ENCODE data around the gene UVRAG.

DNA sequence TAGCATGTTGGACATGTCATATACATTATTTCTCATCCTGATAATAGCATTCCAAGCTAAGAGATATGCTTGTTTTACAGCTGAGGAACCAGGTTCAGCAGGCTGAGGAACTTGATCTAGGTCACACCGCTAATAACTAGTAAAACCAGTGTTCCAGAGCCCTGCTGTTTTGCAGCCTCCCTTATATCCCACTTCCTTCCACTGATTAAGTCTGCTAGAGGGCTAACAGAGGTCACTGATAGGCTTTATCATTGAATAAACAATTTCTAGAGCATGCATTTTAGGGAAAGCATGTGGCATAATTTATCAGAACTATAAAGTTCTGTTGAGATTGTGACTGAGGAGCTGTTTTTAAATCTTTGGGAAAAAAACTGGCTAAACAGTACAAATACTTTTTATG is 54.0 kb downstream of the UVRAG start:
- TF ChIP-seq POLR2A (IDR thresholded peaks at IDR 0.05; ENCODE audit: low read depth, low read length), result no peak
- TF ChIP-seq SPI1 (IDR thresholded peaks at IDR 0.05; ENCODE audit: low read depth, low read length), result no peak
- no peak for TF ChIP-seq POLR2AphosphoS5 (IDR thresholded peaks at IDR 0.05; ENCODE audit: low read depth, low read length)
- TF ChIP-seq TAF1 (IDR thresholded peaks at IDR 0.05; ENCODE audit: low read depth, low read length), result no peak
- no peak for TF ChIP-seq PAX5 (IDR thresholded peaks at IDR 0.05; ENCODE audit: insufficient read depth, low read length, severe bottlenecking)
- TF ChIP-seq POU2F2 (IDR thresholded peaks at IDR 0.05; ENCODE audit: low read depth, low read length), result no peak

Data from GM12891 (cell line).